Osteoblast (primary cell): ENCODE results near the gene SERGEF. TPM values are rescaled to one million over a fixed set of nuclear protein-coding genes. Genes with fewer than 3 reads are reported as not detected.
A peak's percentile ranks its signal among the peaks of the same experiment; 100 is the strongest.

ENCODE experiments used
- DNase-seq: peaks from one replicate; pipeline ENCODE4 v3.0.0; 2011; ENCODE audit warnings: low spot score, mixed read lengths; ENCODE audit not compliant: insufficient read length; ENCODE audit errors: missing footprints
- H2AFZ ChIP-seq: 2 replicates; pipeline ENCODE4 v1.6.0; 2011; ENCODE audit warnings: mild to moderate bottlenecking, low read length
- H3K27ac ChIP-seq: 2 replicates; pipeline ENCODE4 v1.5.1; 2011; ENCODE audit warnings: mild to moderate bottlenecking, low read depth, low read length, moderate library complexity
- H3K27me3 ChIP-seq: 2 replicates; pipeline ENCODE4 v1.6.0; 2012; ENCODE audit warnings: mild to moderate bottlenecking, control low read depth, inconsistent platforms, low read length, moderate library complexity; ENCODE audit not compliant: insufficient read depth
- H3K36me3 ChIP-seq: 2 replicates; pipeline ENCODE4 v1.5.1; 2011; ENCODE audit warnings: mild to moderate bottlenecking, low read length, control low read depth, moderate library complexity; ENCODE audit not compliant: insufficient read depth
- H3K4me1 ChIP-seq: 2 replicates; pipeline ENCODE4 v1.5.1; 2011; ENCODE audit warnings: mild to moderate bottlenecking, low read length, control low read depth, moderate library complexity; ENCODE audit not compliant: insufficient read depth
- H3K4me2 ChIP-seq: 2 replicates; pipeline ENCODE4 v1.6.0; 2011; ENCODE audit warnings: mild to moderate bottlenecking, low read length; ENCODE audit not compliant: insufficient read depth
- H3K4me3 ChIP-seq: fragments of 200-600 bp; sonication (generic); 3 replicates; pipeline ENCODE4 v1.5.1; 2012; ENCODE audit warnings: mild to moderate bottlenecking, low read length, inconsistent platforms; ENCODE audit not compliant: insufficient read depth
- H3K79me2 ChIP-seq: 2 replicates; pipeline ENCODE4 v1.6.0; 2012; ENCODE audit warnings: mild to moderate bottlenecking, low read length, control low read depth, inconsistent platforms; ENCODE audit not compliant: insufficient read depth
- H3K9me3 ChIP-seq: 2 replicates; pipeline ENCODE4 v1.5.1; 2011; ENCODE audit warnings: low read depth, low read length, control low read depth
- H4K20me1 ChIP-seq: 2 replicates; pipeline ENCODE4 v1.6.0; 2012; ENCODE audit warnings: mild to moderate bottlenecking, low read length, control low read depth; ENCODE audit not compliant: insufficient read depth
- CTCF ChIP-seq: IDR thresholded peaks from 2 replicates; pipeline ENCODE4 v1.5.1; 2011; ENCODE audit warnings: mild to moderate bottlenecking, low read depth, low read length, moderate library complexity; ENCODE audit errors: extremely low read depth
- total RNA-seq: library from RNA; depleted of rRNA; stranded (reverse); fragments of >200 nt; gene quantifications from 2 replicates; pipeline ENCODE4 v1.2.3, GENCODE V29; 2012

The SERGEF gene
- total RNA-seq = 26.8 and 29.7 TPM in 2 replicates

- Histone ChIP-seq H3K27me3 (no peaks in the 10 kb centered on the region), H3K79me2 (peaks cover 2% of the 10 kb centered on the region), H3K4me3 (peak within 1 kb of the TSS; percentile 90), H3K4me1 (peaks cover 12% of the 10 kb centered on the region), H3K9me3 (no peaks in the 10 kb centered on the region), H4K20me1 (no peaks in the 10 kb centered on the region), H3K4me2 (peak within 1 kb of the TSS; percentile 89), H2AFZ (peak within 1 kb of the TSS; percentile 94), H3K27ac (no peak within 1 kb of the TSS), H3K36me3 (no peaks in the 10 kb centered on the region)
- no peak for TF ChIP-seq CTCF
- peak; percentile 97 for DNase-seq
These were observed at the start of gene SERGEF for GRCh38 chr11:18012906-18013781. TSS of gene SERGEF (minus strand) at chr11:18013047. CDS start at chr11:18013010, 37 bp downstream.

- no peak overlapping the region for H2AFZ ChIP-seq
- TF ChIP-seq CTCF = no peak
- peak; percentile 50 for DNase-seq
These were observed 48.5 kb upstream of the SERGEF start for GRCh38 chr11:18061351-18061750.

GRCh38 chr11:18056561-18057181 is 43.8 kb upstream of the SERGEF start:
- Histone ChIP-seq H3K4me2 (no peak overlapping the region), H3K27ac (no peak overlapping the region), H3K4me3 (no peak overlapping the region), H3K79me2 (no peaks in the 10 kb centered on the region), H3K4me1 (no peaks in the 10 kb centered on the region), H3K36me3 (no peaks in the 10 kb centered on the region), H4K20me1 (no peaks in the 10 kb centered on the region), H3K27me3 (no peaks in the 10 kb centered on the region), H2AFZ (no peak overlapping the region), H3K9me3 (no peaks in the 10 kb centered on the region)
- no peak for DNase-seq
- TF ChIP-seq CTCF = no peak

More at GRCh38 chr11:18061351-18061750, 48.5 kb upstream of the SERGEF start:
- H3K27me3 ChIP-seq = no peaks in the 10 kb centered on the region
- H3K4me1 ChIP-seq = no peaks in the 10 kb centered on the region
- no peaks in the 10 kb centered on the region for H3K79me2 ChIP-seq
- H3K4me2 ChIP-seq = no peak overlapping the region
- no peak overlapping the region for H3K4me3 ChIP-seq
- H3K36me3 ChIP-seq = no peaks in the 10 kb centered on the region
- H3K27ac ChIP-seq = no peak overlapping the region
- no peaks in the 10 kb centered on the region for H4K20me1 ChIP-seq
- H3K9me3 ChIP-seq = no peaks in the 10 kb centered on the region

GRCh38 chr11:18054511-18055103 is 41.8 kb upstream of the SERGEF start:
- TF ChIP-seq CTCF = no peak
- no peaks in the 10 kb centered on the region for H3K4me1 ChIP-seq
- H2AFZ ChIP-seq = no peak overlapping the region
- no peak overlapping the region for H3K4me2 ChIP-seq
- no peak for DNase-seq
- H3K27ac ChIP-seq = no peak overlapping the region
- H4K20me1 ChIP-seq = no peaks in the 10 kb centered on the region
- H3K79me2 ChIP-seq = no peaks in the 10 kb centered on the region
- no peaks in the 10 kb centered on the region for H3K27me3 ChIP-seq
- H3K36me3 ChIP-seq = no peaks in the 10 kb centered on the region
- H3K4me3 ChIP-seq = no peak overlapping the region
- H3K9me3 ChIP-seq = no peaks in the 10 kb centered on the region
